ENCODE data around the gene OTOP3.
A peak's percentile ranks its signal among the peaks of the same experiment; 100 is the strongest.
"Not testable (repeated sequence)": the region's sequence is repeated elsewhere in the genome, so short reads cannot be mapped to it uniquely, and the experiment has no call there.

The OTOP3 gene

DNA sequence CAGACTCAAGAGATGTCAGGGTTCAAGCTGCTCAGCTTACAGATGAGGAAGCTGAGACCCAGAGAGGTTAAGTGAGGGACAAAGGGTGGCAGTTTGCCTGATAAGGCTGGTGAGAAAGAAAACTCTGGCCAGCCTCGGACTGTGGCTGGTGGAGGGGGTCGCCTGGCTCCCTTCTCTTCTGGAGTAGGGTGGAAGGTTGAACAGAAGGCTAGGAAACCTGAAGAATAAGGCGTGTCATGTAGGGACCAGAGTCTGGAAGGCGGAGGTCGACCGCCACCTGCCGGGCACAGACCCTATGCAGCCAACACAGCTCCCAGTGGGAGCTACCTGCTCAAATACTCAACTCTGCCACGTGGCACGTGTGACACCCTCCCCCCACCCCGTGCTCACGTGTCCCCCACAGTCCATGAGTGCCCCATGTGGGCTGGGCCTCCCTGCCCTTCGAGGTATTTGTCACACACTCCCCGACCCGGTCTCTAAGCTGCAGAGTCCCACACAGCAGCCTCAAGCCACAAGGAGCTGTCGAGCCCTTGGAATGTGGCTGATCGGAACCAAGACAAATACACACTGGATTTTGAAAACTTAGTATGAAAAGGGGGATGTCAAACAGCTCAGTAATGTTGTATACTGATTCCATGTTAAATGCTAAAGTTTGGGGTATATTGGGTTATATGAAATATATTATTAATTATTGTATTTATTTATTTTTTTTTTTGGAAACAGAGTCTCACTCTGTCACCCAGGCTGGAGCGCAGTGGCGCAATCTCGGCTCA, 25.1 kb downstream of the OTOP3 start:
- peak; percentile 85 for DNase-seq (ENCODE audit: low spot score)

DNA sequence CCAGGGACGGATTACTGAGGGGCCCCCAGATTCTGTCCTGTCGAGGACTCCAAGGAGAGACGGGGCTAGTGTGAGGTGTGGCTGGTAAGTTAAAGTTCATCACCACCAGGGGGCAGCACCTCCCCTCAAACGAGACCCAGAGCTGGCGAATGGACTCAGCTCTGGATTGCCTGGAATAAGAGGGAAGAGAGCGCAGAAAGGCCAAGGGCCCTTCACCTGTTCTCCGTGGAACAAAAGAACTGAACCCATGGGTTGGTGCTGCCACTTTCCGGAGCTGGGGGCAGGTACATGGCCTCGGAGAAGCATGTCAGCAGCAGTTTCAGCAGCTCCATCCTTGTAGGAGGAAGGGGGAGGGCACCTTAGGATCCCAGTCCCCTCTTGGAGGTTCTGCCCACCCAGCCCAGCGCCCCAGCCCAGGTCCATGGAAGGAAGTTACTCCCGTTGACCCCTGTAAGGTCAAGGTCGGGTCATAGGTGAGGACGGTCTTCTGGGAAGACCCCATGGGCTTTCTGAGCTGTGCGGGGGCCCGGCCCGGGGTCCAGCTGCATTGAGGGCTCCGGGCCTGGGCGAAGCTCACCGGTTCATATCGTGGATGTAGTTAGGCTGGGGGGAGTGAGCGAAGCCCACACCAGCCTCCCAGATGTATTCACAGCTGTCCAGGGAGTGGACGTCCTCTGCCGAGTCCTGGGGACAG, 26.1 kb downstream of the OTOP3 start:
- peak; percentile 90 for DNase-seq (ENCODE audit: low spot score)

DNA sequence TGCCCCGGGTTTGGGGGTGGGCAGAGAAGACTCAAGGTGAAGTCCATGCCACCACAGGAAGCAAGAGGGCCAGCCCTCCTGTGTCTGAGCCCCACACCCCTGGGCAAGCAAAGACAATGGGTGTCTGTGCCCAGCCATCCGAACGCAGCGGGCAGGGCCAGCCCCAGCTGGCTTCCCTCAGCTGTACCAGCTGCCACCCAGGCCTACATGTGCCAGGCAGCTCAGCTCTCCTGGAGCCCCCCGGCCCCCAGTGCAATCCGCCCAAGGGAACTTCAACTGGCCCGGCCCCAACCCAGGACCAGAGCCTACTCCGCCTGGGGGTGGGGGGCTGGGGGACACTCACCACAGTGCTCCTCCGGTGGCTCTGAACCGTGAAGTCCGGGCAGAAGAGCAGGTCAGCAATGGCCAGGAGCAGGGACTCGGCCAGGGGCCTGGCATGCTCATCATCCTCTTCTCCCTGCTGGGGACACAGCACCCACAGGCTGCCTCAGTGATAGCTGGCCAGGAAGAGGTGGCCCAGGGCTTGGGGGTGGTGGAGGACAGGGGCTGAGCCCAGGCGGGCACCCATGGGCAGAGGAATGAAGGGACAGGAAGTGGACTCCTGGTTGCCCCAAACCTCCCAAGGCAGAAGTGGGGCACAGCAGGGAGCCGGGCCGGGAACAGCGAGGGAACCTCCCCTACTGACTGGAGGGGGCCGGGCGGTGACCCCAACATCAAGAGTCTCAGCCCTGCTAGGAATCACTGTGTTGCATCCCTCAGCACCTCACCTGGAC, 27.1 kb downstream of the OTOP3 start:
- no peak for DNase-seq (ENCODE audit: low spot score)

DNA sequence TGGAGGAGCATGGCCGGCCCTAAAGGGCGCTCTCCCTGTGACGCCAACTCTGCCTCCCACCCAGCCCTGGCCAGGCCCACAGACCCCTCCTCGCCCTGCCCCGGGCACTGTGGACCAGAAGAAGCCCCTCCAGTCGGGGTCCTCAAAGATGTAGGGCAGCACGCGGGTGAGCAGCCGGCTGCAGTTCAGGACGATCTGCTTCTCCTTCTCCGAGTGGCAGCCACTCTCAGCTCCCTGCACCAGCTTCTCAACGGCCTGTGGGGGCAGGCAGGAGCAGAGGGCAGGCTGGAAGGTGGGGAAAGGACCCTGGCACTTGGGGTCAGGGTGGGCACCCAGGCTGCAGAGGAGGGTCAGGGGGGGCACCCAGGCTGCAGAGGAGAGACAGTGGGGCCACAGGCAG, 28.0 kb downstream of the OTOP3 start:
- DNase-seq (ENCODE audit: low spot score) = peak; percentile 51

DNA sequence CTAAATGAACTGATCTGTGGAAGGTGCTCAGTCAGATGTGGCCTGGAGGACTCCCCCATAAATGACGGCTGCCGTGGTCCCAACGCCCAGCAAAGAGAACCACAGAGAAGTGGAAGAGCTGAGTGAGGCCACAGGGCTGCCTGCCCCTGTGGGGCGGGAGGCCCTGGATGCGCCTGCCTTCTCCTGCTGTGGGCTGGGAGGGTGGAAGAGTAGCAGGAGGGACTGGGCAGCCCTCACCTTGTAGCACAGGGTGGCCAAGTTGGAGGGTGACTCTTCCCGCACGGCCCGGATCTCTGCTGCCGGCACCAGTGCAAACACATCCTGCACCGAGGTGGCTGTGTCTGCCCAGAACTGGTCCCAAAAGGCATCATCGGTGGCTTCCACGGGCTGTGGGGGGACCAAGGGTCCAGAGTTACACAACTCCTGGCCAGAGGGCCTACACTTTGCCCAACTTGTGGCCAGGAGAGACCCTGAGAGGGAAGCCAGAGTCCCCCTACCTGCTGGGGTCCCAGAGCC, 28.6 kb downstream of the OTOP3 start:
- no peak for DNase-seq (ENCODE audit: low spot score)

DNA sequence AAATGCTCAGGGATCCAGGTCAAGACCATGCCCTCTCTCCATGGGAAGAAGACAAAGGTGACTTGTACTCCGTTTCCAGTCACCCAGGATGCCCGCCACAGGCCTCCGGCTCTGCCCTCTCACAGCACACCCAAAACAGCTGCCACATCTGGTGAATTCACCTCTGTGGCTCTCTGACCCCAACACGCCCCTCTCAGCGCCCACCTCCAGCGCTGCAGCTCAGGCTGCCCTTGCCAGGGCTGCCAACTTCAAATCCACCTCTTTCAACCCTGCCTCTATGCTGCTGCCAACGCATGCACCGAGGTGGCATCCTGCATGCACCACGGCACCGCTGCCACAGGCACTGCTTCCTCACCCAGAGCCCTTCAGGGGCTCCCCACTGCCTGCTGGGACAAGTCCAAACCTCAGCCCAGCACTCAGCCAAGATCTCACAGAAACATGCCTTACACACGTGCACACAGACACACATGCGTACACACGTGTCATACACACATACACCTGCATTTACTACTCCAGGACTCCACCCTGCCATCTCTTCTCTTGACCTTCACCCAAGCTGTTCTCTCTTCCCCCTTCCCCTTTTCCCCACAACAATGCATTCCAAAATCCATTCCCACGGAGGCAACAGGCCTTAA, 29.4 kb downstream of the OTOP3 start:
- DNase-seq (ENCODE audit: low spot score) = no peak

DNA sequence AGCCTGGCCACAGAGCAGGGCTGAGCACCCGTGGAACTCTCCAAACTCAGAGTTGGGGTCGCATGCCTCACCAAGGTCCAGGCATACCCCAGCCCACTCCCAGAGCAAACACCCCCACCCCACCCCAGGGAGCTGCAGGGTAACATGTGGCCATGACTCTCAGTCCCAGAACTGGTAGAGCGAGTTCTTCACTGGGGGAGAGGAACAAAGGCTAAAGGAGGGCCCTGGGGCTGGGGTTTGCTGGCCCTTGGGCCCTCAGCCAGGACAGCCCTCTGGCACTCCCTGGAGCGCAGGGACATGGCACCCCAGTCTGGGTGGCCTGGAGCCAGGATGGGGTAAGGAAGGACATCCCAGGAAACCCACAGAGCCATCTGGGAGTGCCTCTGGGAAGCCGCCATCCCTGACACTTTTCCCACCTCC, 32.7 kb downstream of the OTOP3 start:
- no peak for DNase-seq (ENCODE audit: low spot score)

DNA sequence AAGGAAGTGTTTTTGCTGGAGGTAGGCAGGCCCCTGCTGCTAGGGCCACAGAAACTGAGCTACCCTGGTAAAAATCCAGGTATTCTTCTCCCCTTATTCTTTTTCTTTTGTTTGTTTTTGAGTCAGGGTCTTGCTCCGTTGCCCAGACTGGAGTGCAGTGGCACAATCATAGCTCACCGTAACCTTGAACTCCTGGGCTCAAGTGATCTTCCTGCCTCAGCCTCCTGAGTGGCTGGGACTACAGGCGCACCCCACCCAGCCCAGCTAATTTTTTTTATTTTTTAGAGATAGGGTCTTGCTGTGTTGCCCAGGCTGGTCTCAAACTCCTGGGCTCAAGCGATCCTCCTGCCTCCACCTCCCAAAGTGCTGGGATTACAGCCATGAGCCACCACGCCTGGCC, 33.8 kb downstream of the OTOP3 start:
- DNase-seq (ENCODE audit: low spot score) = not testable (repeated sequence)

DNA sequence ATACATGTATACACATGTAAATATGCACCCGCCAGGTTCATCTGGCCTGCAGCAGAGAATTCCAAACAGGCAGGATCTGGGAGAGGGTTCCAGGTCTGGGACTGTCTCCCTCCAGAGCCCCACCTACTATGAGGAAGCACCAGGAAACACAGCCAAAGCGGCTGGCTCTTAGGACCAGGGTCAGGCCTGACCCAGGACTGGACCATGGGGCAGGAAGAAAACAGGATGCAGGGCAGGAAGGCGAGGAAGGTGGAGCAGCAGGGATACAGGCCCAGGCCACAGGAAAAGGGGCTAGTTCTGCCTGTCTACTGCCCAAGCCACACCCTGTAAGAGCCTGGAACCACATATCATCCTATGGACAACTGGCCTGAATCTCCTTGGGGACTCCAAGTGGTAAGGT, 34.7 kb downstream of the OTOP3 start:
- no peak for DNase-seq (ENCODE audit: low spot score)

DNA sequence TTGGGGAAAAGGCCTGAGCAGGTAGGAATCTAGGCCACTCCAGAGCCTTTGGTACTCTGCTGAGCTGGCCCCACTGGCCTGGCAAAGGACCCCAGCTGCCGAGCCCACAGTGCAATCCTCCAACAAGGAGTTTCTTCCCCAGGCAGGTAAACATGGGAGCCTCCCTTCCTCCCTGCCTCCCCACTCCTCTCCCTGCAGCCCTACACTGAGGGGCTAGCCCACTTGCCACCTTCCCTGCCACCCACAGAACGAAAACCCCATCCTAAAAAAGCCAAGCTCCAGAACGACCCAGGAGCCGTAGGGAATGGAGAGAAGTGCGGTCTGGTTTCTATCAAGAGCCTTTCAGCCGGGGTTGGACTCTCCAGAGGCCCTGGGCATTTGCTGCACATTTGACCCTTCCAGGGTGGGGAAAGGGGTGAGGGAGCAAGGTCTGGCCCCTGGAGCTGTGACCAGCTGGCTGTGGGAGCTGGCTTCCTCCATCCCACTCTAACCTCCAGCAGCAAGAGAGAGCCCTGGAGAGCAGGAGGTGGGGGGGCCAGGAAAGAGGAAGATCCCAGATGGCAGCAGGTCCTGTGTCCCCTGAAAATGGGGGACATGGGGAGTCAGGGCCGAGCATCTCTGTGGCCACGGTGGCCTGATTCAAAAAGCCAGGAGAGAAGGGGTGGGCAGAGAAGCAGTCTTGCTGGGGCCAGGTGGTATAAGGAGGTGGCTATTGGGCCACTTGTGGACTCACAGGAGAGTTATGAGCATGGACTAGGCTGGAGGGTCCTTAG, 35.6 kb downstream of the OTOP3 start:
- no peak for DNase-seq (ENCODE audit: low spot score)

DNA sequence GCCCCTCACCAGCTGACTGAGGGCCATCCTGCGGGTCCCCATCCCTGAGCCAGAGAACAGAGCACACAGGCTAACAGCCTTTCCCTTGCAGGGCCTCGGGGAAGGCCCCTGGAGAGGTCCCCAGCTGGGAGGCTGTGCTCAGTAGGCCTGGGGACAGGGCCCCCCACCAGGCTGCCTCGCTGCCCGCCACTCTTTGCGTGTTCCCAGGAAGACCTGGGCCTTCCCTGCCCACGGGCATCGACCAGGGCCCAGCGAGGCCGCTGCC, 36.1 kb downstream of the OTOP3 start:
- DNase-seq (ENCODE audit: low spot score) = no peak

DNA sequence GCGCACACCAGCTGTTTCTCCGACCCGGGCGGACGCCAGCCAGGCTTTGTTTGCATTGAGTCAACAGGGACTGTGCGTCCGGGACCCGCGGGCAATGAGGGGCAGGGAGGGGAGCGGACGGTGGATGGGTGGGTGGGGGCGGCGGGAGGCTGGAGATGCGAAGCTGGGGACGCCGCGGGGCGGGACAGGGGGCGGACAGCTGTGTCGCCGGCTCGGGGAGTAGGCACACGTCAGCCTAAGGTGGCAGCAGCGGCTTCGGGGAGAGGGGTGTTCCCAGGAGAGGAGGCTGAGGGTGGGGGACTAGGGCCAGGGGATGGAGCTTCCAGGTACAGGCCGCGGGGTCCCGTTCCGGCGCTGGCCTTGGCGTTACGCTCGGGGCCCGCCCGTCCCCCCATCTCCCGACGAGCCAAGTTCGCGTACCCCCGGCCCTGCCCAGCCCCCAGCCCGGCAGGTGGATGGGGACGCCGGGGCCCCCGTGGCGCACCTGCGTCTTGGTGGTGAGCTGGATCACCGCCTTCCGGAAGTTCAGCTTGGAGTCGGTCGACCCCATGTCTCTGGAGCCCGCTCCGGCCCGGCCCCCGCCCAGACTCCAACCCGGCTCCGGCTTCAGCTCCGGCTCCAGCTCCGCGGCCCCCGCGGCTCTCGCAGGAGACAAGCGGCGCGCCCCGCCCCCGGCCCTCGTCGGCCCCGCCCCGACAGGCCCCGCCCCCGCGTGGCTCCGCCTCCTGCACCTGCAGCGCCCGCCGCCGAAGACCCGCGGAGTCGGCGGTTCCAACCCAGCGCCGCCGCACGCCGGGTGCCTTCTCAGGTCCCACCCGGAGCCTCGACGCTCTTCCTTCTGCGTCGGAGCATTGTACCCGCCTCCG, 36.6 kb downstream of the OTOP3 start, which contains the start of gene HID1:
Gene HID1 (minus strand): TSS at position 653 of the 866 bp plus-strand sequence. CDS start 103 bp downstream, at position 550.
- DNase-seq (ENCODE audit: low spot score) = no peak

DNA sequence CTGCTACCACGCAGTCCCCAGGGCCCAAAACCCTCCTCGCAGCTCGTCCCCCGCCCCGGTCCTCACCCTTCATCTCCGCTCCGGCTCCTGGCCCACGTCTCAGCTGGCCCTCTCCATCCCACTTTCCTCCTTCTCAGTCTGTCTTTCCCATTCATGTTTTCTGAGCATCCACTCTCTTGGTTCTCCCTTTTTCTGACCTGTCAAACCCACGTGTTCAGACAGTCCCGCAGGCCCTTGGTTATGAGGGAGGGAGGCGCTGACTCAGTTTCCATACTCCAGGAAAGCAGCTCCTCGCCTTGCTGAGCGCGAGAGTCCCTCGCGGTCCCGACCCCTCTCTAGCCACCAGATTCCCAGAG, 37.3 kb downstream of the OTOP3 start:
- no peak for DNase-seq (ENCODE audit: low spot score)

DNA sequence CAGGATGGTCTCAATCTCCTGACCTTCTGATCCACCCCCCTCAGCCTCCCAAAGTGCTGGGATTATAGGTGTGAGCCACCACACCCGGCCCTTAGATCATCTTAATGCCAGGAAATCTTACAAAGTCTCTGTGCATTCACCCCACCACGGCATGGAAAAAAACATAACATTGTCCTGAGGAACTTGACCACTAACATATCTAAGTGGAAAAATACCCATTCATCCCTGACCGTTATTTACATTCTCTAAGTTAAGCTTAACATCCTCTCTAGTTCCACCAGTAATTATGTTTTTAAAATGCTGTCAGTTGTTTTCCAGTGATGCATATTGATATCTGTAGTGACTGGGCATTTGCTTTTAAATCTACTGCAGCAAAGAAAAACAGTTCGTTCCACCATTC, 40.2 kb downstream of the OTOP3 start:
- DNase-seq (ENCODE audit: low spot score) = no peak

DNA sequence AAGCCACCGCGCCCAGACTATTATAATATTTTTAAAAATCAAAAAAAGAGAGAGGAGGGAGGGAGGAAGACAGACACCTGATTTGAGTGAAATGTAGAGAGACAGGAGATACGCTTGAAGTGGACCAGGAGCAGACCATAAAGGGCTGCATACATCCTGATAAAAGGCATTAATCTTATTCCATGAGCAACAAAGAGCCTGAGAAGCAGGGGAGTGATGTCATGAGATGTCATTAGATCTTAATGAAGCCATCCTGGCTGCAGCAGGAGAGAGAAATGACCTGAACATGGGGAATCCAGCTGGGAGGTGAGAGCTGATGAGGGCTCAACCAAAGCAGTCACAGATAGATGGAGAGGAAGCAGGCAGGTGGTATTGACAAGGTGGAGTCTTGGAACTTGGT, 42.1 kb downstream of the OTOP3 start:
- no peak for DNase-seq (ENCODE audit: low spot score)

DNA sequence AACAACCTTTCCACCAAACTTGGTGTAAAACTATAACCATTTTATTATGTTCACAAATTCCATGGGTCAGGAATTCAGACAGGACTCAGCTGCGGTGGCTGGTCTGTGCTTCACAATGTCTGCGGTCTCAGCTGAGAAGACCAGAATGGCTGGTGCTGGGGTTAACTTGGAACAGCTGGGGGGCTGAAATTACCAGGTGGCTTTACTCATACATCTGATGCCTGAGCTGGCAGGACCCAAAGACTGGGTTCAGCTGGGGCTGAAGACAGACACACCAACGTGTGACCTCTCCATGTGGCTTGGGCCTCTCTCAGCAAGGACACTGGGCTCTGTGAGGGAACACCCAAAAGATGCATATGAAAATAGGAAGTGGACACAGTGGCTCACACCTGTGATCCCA, 42.5 kb downstream of the OTOP3 start:
- DNase-seq (ENCODE audit: low spot score) = no peak

DNA sequence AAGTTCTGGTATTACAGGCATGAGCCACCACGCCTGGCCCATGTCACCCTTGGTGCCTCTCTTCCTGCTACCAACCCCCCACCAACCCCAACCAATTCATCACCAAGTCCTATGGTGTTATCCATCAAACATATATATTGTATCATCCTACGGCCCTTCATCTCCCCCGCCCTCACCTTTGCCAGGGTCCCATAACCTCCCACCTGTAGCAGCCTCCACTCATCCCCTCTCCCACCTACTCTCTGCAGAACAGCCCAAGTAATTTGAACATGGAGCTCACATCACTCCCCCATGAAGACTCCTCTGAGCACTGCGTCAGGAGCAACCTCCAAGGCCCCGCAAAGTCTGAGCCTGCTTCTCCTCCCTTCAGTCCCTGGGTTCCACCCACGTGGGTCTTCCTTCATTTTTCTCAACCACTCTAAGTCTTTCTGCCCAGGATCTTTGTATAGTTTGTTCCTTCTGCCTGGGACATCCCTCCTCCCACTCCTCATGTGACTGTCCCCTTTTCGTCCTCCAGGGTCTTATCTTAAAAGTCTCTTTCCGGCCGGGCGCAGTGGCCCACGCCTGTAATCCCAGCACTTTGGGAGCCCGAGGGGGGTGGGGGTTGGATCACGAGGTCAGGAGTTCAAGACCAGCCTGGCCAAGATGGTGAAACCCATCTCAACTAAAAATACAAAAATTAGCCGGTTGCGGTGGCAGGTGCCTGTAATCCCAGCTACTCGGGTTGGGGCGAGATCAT, 43.9 kb downstream of the OTOP3 start:
- no peak for DNase-seq (ENCODE audit: low spot score)

DNA sequence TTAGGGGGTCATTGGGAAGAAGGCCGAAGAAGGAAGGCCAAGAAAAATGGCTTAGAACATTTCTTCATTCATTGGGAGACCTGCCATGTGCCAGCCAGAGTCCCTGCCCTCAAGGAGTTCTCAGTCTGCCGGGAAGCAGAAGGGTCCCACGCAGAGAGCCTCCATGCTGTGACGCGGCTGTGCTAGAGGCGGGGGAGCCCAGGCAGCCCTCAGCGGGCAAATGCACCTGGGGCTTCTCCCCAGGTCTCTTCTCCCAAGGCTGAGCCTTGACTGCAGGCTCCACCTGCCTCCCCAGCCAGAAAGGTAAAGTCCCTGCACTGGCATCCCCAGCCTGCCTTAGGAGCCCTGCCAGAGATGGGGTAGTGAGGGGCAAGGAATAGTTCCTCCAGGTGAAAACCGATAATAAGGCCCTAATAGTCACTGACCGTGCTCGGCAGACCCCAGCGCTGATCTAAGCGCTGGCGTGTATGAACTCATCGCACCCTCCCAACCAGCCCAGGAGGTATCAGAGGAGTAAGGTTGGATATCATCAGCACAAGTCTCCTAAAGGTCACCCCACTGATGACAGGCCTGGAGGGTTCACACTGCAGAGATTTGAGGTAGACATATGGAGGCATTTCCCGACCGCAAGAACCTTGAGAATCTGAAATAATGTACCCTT, 45.8 kb downstream of the OTOP3 start:
- no peak for DNase-seq (ENCODE audit: low spot score)

Data from SK-N-DZ (cell line).